Left ventricle myocardium inferior (tissue), 1 donor: ENCODE data around the gene ARHGAP44. TPM values are rescaled to one million over a fixed set of nuclear protein-coding genes. Genes with fewer than 3 reads are reported as not detected.

ENCODE experiments used
- DNase-seq: peaks from one replicate; pipeline ENCODE4 v3.0.0-alpha.2; 2020
- H3K27ac ChIP-seq: fragments of 200-600 bp; replicated peaks from 2 replicates; pipeline ENCODE4 v1.8.0; 2021
- H3K27me3 ChIP-seq: fragments of 200-600 bp; 2 replicates; pipeline ENCODE4 v1.8.0; 2021; ENCODE audit warnings: low read depth
- H3K36me3 ChIP-seq: fragments of 200-600 bp; 2 replicates; pipeline ENCODE4 v1.8.0; 2021
- H3K4me1 ChIP-seq: fragments of 200-600 bp; 2 replicates; pipeline ENCODE4 v1.8.0; 2021
- H3K4me3 ChIP-seq: fragments of 200-600 bp; 2 replicates; pipeline ENCODE4 v1.8.0; 2021; ENCODE audit warnings: mild to moderate bottlenecking, moderate library complexity
- H3K9me3 ChIP-seq: fragments of 200-600 bp; replicated peaks from 2 replicates; pipeline ENCODE4 v1.8.0; 2021
- CTCF ChIP-seq: fragments of 200-600 bp; IDR thresholded peaks from 2 replicates; pipeline ENCODE4 v1.8.0; 2021; ENCODE audit warnings: antibody characterized with exemption, mild to moderate bottlenecking, borderline replicate concordance
- intact Hi-C: fragments of 100-400 bp; cut with micrococcal nuclease; formaldehyde crosslinking; loops from one replicate; pipeline ENCODE4 v1.11.0; 2022
- total RNA-seq: library from RNA; stranded (reverse); fragmentation: NEBNext Ultra II Directional; extraction: Animal tissue kit (Norgen Biotek cat#: 25700); gene quantifications from one replicate; pipeline ENCODE4 v1.2.1, GENCODE V29; 2021
- donor health status: DM: no; HTN: yes; CAD: no; lungs with severe emphysema.

Gene ARHGAP44
- total RNA-seq, 1 donor from 2014 or later = 7.2 TPM

DNA sequence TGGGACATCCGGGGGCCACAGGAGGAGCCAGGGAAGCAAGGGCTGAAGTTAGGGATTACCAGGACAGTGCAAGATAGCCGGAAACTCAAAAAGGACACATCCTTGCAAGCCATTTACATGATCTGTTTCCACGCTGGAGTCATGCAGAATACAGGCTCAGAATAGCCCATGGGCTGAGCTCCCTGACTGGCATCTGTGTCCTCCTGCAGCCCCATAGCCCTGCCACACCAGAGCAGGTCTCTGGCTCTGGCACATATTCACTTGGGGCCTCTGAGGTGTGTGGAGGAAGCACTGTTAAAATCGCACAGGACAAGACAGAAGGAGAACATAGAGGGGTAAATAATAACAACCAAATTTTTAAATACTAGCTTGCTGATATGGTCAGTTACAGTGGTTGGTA is 162.7 kb downstream of the ARHGAP44 start:
- H3K27me3 ChIP-seq = no peaks in the 10 kb centered on the region
- TF ChIP-seq CTCF = no peak
- H3K9me3 ChIP-seq = peaks cover 5% of the 10 kb centered on the region
- intact Hi-C loops = no loop called here
- peaks cover 4% of the 10 kb centered on the region for H3K4me1 ChIP-seq
- no peak overlapping the region for H3K4me3 ChIP-seq
- no peak overlapping the region for H3K27ac ChIP-seq
- DNase-seq = no peak
- H3K36me3 ChIP-seq = peaks cover 26% of the 10 kb centered on the region

DNA sequence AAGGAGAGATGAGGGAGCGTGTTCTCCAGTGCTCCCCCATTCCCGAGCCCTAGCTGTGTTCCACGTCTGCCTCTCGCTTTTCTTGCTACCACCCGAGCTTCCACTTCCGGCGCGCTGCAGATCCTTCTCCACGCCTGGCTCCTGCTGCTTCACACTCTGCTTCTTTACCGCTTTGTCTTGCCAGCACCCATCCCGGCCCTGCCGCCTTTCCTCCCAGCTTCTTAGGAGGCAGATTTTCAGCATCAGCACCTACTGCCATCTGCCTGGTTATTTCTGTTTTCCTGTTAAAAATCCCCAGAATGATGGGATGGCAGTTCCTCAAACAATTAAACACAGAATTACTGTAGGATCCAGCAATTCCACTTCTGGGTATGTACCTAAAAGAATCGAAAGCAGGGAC is 163.9 kb downstream of the ARHGAP44 start:
- peaks cover 4% of the 10 kb centered on the region for H3K4me1 ChIP-seq
- no peak for TF ChIP-seq CTCF
- no peak overlapping the region for H3K4me3 ChIP-seq
- H3K36me3 ChIP-seq = peaks cover 31% of the 10 kb centered on the region
- intact Hi-C loops = no loop called here
- no peak overlapping the region for H3K27ac ChIP-seq
- DNase-seq = no peak
- H3K9me3 ChIP-seq = peaks cover 13% of the 10 kb centered on the region
- H3K27me3 ChIP-seq = no peaks in the 10 kb centered on the region

DNA sequence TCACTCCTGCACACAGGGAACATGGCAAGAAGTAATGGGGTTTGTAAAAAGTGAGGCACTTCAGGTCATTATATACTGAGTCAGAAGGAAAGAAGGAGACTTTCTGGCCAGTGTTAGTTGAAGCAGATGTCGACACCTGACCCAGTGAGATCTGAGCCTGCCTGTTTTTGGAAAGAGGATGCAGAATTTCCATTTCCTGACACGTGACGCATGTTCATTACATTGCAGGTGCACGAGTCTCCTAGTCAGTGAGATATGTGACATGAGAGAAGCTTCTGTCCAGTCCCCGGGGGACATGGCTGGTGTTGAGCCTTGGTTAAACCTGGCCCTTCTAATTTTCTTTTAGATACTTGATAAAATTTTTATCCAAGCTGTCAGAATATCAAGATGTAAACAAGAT is 166.2 kb downstream of the ARHGAP44 start:
- DNase-seq = no peak
- peaks cover 16% of the 10 kb centered on the region for H3K9me3 ChIP-seq
- H3K4me3 ChIP-seq = no peak overlapping the region
- no peaks in the 10 kb centered on the region for H3K27me3 ChIP-seq
- peaks cover 4% of the 10 kb centered on the region for H3K4me1 ChIP-seq
- intact Hi-C loops = no loop called here
- peaks cover 29% of the 10 kb centered on the region for H3K36me3 ChIP-seq
- H3K27ac ChIP-seq = no peak overlapping the region
- TF ChIP-seq CTCF = no peak

GRCh38 chr17:12958786-12959185 is 169.5 kb downstream of the ARHGAP44 start:
- Histone ChIP-seq H3K27me3 (no peaks in the 10 kb centered on the region), H3K4me3 (no peak overlapping the region), H3K4me1 (no peaks in the 10 kb centered on the region), H3K27ac (no peak overlapping the region), H3K9me3 (peaks cover 16% of the 10 kb centered on the region), H3K36me3 (peaks cover 20% of the 10 kb centered on the region)
- no peak for DNase-seq
- no peak for TF ChIP-seq CTCF
- intact Hi-C loops = no loop called here

GRCh38 chr17:12959441-12959840 is 170.1 kb downstream of the ARHGAP44 start:
- Histone ChIP-seq H3K27ac (no peak overlapping the region), H3K27me3 (no peaks in the 10 kb centered on the region), H3K9me3 (peaks cover 16% of the 10 kb centered on the region), H3K36me3 (peaks cover 20% of the 10 kb centered on the region), H3K4me3 (no peak overlapping the region), H3K4me1 (no peaks in the 10 kb centered on the region)
- no peak for TF ChIP-seq CTCF
- intact Hi-C loops = no loop called here
- no peak for DNase-seq

DNA sequence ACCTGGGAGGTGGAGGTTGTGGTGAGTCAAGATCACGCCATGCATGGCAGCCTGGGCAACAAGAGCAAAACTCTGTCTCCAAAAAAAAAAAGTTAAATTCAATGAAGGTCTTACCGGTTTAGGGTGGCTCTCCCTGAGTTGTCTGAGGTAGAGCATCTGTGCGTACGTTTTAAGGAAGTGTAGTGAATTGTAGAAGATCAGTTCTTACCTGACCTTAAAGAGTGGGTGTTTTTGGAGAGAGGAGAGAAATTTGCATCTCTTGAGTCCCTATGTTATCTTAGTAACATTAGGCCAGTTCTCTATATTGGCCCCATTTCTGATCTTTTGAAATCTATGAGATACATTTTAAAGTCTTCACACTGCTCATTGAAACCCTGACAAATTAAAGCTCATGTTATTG is 172.4 kb downstream of the ARHGAP44 start:
- Histone ChIP-seq H3K4me1 (no peaks in the 10 kb centered on the region), H3K27me3 (no peaks in the 10 kb centered on the region), H3K27ac (no peak overlapping the region), H3K4me3 (no peak overlapping the region), H3K9me3 (peaks cover 11% of the 10 kb centered on the region), H3K36me3 (peaks cover 18% of the 10 kb centered on the region)
- intact Hi-C loops = no loop called here
- no peak for TF ChIP-seq CTCF
- no peak for DNase-seq
